ENCODE data around the gene CACNA1I. TPM values are rescaled to one million over a fixed set of nuclear protein-coding genes. Genes with fewer than 3 reads are reported as not detected.

Gene CACNA1I
- total and polyA plus RNA-seq, 2 donors (not counting 1 experiment from before 2014, with no cell fraction given): 0.07 to 0.25 TPM

DNA sequence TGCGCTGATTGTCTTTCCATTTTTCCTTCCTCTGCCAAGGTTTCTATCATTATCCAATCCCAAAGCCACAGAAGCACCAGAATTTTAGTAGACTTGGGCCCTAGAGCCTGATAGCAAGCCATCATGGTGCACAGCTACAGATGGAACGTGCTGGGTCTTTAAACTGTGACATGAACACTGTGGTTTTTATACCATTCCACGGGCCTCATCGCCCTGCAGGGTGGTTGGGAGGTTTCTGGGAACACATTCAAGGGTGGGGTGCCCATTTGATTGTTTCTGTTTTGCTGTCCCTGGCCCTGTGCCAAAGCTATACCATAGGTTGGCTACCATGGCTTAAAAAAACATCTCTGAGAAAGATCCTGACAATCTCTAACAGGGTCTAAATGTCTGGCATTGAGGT, 151.9 kb downstream of the CACNA1I start:
- Mint-ChIP-seq H3K27me3 (peaks cover 25% of the 10 kb centered on the region), H3K4me3 (no peak overlapping the region), H3K27ac (no peak overlapping the region), H3K4me1 (no peaks in the 10 kb centered on the region), H3K9me3 (ENCODE audit: insufficient read depth) (no peaks in the 10 kb centered on the region)
- TF ChIP-seq, protein P1, sequence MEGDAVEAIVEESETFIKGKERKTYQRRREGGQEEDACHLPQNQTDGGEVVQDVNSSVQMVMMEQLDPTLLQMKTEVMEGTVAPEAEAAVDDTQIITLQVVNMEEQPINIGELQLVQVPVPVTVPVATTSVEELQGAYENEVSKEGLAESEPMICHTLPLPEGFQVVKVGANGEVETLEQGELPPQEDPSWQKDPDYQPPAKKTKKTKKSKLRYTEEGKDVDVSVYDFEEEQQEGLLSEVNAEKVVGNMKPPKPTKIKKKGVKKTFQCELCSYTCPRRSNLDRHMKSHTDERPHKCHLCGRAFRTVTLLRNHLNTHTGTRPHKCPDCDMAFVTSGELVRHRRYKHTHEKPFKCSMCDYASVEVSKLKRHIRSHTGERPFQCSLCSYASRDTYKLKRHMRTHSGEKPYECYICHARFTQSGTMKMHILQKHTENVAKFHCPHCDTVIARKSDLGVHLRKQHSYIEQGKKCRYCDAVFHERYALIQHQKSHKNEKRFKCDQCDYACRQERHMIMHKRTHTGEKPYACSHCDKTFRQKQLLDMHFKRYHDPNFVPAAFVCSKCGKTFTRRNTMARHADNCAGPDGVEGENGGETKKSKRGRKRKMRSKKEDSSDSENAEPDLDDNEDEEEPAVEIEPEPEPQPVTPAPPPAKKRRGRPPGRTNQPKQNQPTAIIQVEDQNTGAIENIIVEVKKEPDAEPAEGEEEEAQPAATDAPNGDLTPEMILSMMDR (IDR thresholded peaks at IDR 0.05): no peak
- TF ChIP-seq EZH2 (IDR thresholded peaks at IDR 0.05; ENCODE audit: borderline replicate concordance, insufficient read depth, low read depth, low read length, poor library complexity, severe bottlenecking): no peak
- H3K4me2 ChIP-seq (replicated peaks; ENCODE audit: low read depth, low read length, poor library complexity, severe bottlenecking): no peak overlapping the region
- H3K36me3 ChIP-seq (replicated peaks in 1 of 2; ENCODE audit: control extremely low read depth in 1 of 2, control insufficient read depth in 1 of 2, extremely low read depth in 1 of 2, insufficient read depth in 2 of 2, low read length in 1 of 2): no peaks in the 10 kb centered on the region
- H4K20me1 ChIP-seq (ENCODE audit: control insufficient read depth, insufficient read depth, low read length, poor library complexity, severe bottlenecking): no peaks in the 10 kb centered on the region
- no peak for ATAC-seq (ENCODE audit: low read depth)
- CTCF ChIA-PET: no interaction called here
- POLR2A ChIA-PET: no interaction called here
- H3K4me3 ChIP-seq (ENCODE audit: control extremely low read depth in 1 of 5, extremely low read depth in 1 of 5, insufficient read depth in 1 of 5, low read depth in 2 of 5, low read length in 4 of 5): no peak overlapping the region
- no peaks in the 10 kb centered on the region for H3K27me3 ChIP-seq (replicated peaks in 1 of 4; ENCODE audit: control extremely low read depth in 1 of 4, control insufficient read depth in 3 of 4, insufficient read depth in 4 of 4, low read length in 3 of 4)
- H3K27ac ChIP-seq (ENCODE audit: low read length in 2 of 2): no peak overlapping the region
- no peaks in the 10 kb centered on the region for H3K4me1 ChIP-seq (ENCODE audit: control insufficient read depth in 2 of 2, insufficient read depth in 2 of 2, low read length in 2 of 2)
- no peaks in the 10 kb centered on the region for H3K9me3 ChIP-seq (ENCODE audit: control extremely low read depth in 1 of 3, control insufficient read depth in 2 of 3, insufficient read depth in 1 of 3, low read length in 2 of 3)
- no peaks in the 10 kb centered on the region for H3K79me2 ChIP-seq (ENCODE audit: control insufficient read depth, insufficient read depth, low read length)
- WGBS (ENCODE audit: insufficient coverage): 100% methylated on average over 1 of the region's 4 CpGs
- intact Hi-C loops (cut with micrococcal nuclease): no loop called here
- DNase-seq: no peak
- no peak overlapping the region for H3K9ac ChIP-seq (ENCODE audit: low read length)
- no peak overlapping the region for H2AFZ ChIP-seq (ENCODE audit: insufficient read depth, low read depth, low read length, poor library complexity, severe bottlenecking)

DNA sequence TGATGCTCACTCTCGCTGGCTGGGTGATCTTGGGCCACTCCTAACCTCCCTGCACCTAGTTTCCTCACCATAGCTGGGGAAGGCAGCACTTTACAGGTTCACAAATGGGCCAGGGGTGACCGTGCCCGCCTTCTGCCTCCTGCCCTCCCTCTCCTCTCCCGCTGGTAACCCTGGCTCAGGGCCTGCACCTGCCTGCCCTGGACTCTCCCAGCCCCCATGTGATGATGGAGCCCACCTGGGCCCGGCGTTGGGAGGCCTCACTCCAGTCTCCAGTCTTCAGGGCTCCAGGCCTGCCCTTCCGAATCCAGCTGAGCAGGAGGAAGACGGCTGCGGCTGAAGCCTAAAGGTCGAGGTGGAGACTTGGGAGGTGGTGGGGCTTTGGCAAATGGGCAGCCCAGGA, 152.9 kb downstream of the CACNA1I start:
- CTCF ChIA-PET: no interaction called here
- TF ChIP-seq EZH2 (IDR thresholded peaks at IDR 0.05; ENCODE audit: borderline replicate concordance, insufficient read depth, low read depth, low read length, poor library complexity, severe bottlenecking): no peak
- TF ChIP-seq, protein P1 (IDR thresholded peaks at IDR 0.05): no peak
- Mint-ChIP-seq H3K4me1 (no peaks in the 10 kb centered on the region), H3K4me3 (no peak overlapping the region), H3K9me3 (ENCODE audit: insufficient read depth) (no peaks in the 10 kb centered on the region), H3K27ac (no peak overlapping the region), H3K27me3 (peaks cover 27% of the 10 kb centered on the region)
- no peaks in the 10 kb centered on the region for H3K36me3 ChIP-seq (replicated peaks in 1 of 2; ENCODE audit: control extremely low read depth in 1 of 2, control insufficient read depth in 1 of 2, extremely low read depth in 1 of 2, insufficient read depth in 2 of 2, low read length in 1 of 2)
- no peak overlapping the region for H3K4me3 ChIP-seq (ENCODE audit: control extremely low read depth in 1 of 5, extremely low read depth in 1 of 5, insufficient read depth in 1 of 5, low read depth in 2 of 5, low read length in 4 of 5)
- WGBS (ENCODE audit: insufficient coverage): 88% methylated on average over 10 of the region's 10 CpGs
- POLR2A ChIA-PET: no interaction called here
- no peak overlapping the region for H2AFZ ChIP-seq (ENCODE audit: insufficient read depth, low read depth, low read length, poor library complexity, severe bottlenecking)
- DNase-seq: no peak
- H3K9me3 ChIP-seq (ENCODE audit: control extremely low read depth in 1 of 3, control insufficient read depth in 2 of 3, insufficient read depth in 1 of 3, low read length in 2 of 3): no peaks in the 10 kb centered on the region
- H3K79me2 ChIP-seq (ENCODE audit: control insufficient read depth, insufficient read depth, low read length): no peaks in the 10 kb centered on the region
- H3K27me3 ChIP-seq (replicated peaks in 1 of 4; ENCODE audit: control extremely low read depth in 1 of 4, control insufficient read depth in 3 of 4, insufficient read depth in 4 of 4, low read length in 3 of 4): peaks cover 0 to 5% (median 0%) of the 10 kb centered on the region in 4 experiments
- no peak overlapping the region for H3K4me2 ChIP-seq (replicated peaks; ENCODE audit: low read depth, low read length, poor library complexity, severe bottlenecking)
- intact Hi-C loops (cut with micrococcal nuclease): no loop called here
- no peaks in the 10 kb centered on the region for H3K4me1 ChIP-seq (ENCODE audit: control insufficient read depth in 2 of 2, insufficient read depth in 2 of 2, low read length in 2 of 2)
- no peak for ATAC-seq (ENCODE audit: low read depth)
- no peaks in the 10 kb centered on the region for H4K20me1 ChIP-seq (ENCODE audit: control insufficient read depth, insufficient read depth, low read length, poor library complexity, severe bottlenecking)
- no peak overlapping the region for H3K27ac ChIP-seq (ENCODE audit: low read length in 2 of 2)
- no peak overlapping the region for H3K9ac ChIP-seq (ENCODE audit: low read length)

Measured in B cell (primary cell).